Mucosa of rectum (tissue), 2 donors: ENCODE measurements around the gene CAPN7.
"Not testable (repeated sequence)": the region's sequence is repeated elsewhere in the genome, so short reads cannot be mapped to it uniquely, and the experiment has no call there.

Experiments used
- H3K27ac ChIP-seq, 2 donors: one replicate each; pipeline ENCODE4 v1.7.0; 2013; ENCODE audit warnings: inconsistent platforms in 2 of 2, low read depth in 2 of 2, low read length in 2 of 2
- H3K27me3 ChIP-seq, 2 donors: one replicate each; pipeline ENCODE4 v1.7.0; 2013; ENCODE audit warnings: low read length in 2 of 2; ENCODE audit not compliant: control insufficient read depth in 2 of 2, insufficient read depth in 2 of 2
- H3K36me3 ChIP-seq, 2 donors: one replicate each; pipeline ENCODE4 v1.7.0; 2013; ENCODE audit warnings: low read length in 2 of 2; ENCODE audit not compliant: control insufficient read depth in 2 of 2, insufficient read depth in 2 of 2
- H3K4me1 ChIP-seq, 2 donors: one replicate each; pipeline ENCODE4 v1.7.0; 2013; ENCODE audit warnings: low read length in 2 of 2, mild to moderate bottlenecking in 1 of 2; ENCODE audit not compliant: control insufficient read depth in 2 of 2, insufficient read depth in 2 of 2
- H3K4me3 ChIP-seq, 2 donors: one replicate each; pipeline ENCODE4 v1.7.0; 2013; ENCODE audit warnings: low read length in 2 of 2
- H3K9ac ChIP-seq, 2 donors: one replicate each; pipeline ENCODE4 v1.7.0; 2013; ENCODE audit warnings: low read length in 2 of 2, low read depth in 1 of 2, mild to moderate bottlenecking in 1 of 2
- H3K9me3 ChIP-seq, 2 donors: one replicate each; pipeline ENCODE4 v1.7.0; 2013; ENCODE audit warnings: low read length in 2 of 2; ENCODE audit not compliant: control insufficient read depth in 2 of 2
- donor health status: healthy.
- donor health status: Normal muscosa, but diverticular disease.

CAPN7 gene

GRCh38 chr3:15205934-15206661, at the start of gene CAPN7:
Gene CAPN7 (plus strand): TSS chr3:15206246. CDS start chr3:15206496, 250 bp downstream.
- peaks cover 0 to 5% of the 10 kb centered on the region in 2 donors for H3K36me3 ChIP-seq
- H3K4me3 ChIP-seq: peak within 1 kb of the TSS; percentile 89 to 96
- no peaks in the 10 kb centered on the region for H3K27me3 ChIP-seq
- H3K9me3 ChIP-seq: no peaks in the 10 kb centered on the region
- H3K27ac ChIP-seq: peak within 1 kb of the TSS; percentile 97 to 98
- peak within 1 kb of the TSS; percentile 85 to 96 for H3K9ac ChIP-seq
- H3K4me1 ChIP-seq: peaks cover 10 to 15% of the 10 kb centered on the region in 2 donors

GRCh38 chr3:15157441-15157840, 48.6 kb upstream of the CAPN7 start:
- Histone ChIP-seq H3K27me3 (peaks cover 0 to 4% of the 10 kb centered on the region in 2 donors), H3K9me3 (no peaks in the 10 kb centered on the region), H3K9ac (no peak overlapping the region), H3K4me3 (no peak overlapping the region), H3K27ac (no peak overlapping the region), H3K36me3 (no peaks in the 10 kb centered on the region), H3K4me1 (no peaks in the 10 kb centered on the region)

GRCh38 chr3:15159501-15160136, 46.4 kb upstream of the CAPN7 start:
- no peaks in the 10 kb centered on the region for H3K4me1 ChIP-seq
- H3K36me3 ChIP-seq: no peaks in the 10 kb centered on the region
- H3K27me3 ChIP-seq: no peaks in the 10 kb centered on the region
- no peak overlapping the region for H3K9ac ChIP-seq
- no peak overlapping the region for H3K4me3 ChIP-seq
- no peak overlapping the region for H3K27ac ChIP-seq
- H3K9me3 ChIP-seq: no peaks in the 10 kb centered on the region

GRCh38 chr3:15160662-15161061, 45.4 kb upstream of the CAPN7 start:
- no peaks in the 10 kb centered on the region for H3K9me3 ChIP-seq
- no peak overlapping the region for H3K27ac ChIP-seq
- no peaks in the 10 kb centered on the region for H3K27me3 ChIP-seq
- H3K36me3 ChIP-seq: no peaks in the 10 kb centered on the region
- H3K4me3 ChIP-seq: no peak overlapping the region
- no peaks in the 10 kb centered on the region for H3K4me1 ChIP-seq
- no peak overlapping the region for H3K9ac ChIP-seq

- Histone ChIP-seq H3K4me1 (no peaks in the 10 kb centered on the region), H3K4me3 (no peak overlapping the region)
Observed at GRCh38 chr3:15161133-15161532, 44.9 kb upstream of the CAPN7 start.

GRCh38 chr3:15163656-15164055, 42.4 kb upstream of the CAPN7 start:
- H3K9me3 ChIP-seq, H3K9ac ChIP-seq, H3K27me3 ChIP-seq, H3K36me3 ChIP-seq, H3K27ac ChIP-seq, H3K4me3 ChIP-seq, H3K4me1 ChIP-seq: not testable (repeated sequence)

More at GRCh38 chr3:15161133-15161532, 44.9 kb upstream of the CAPN7 start:
- Histone ChIP-seq H3K9me3 (no peaks in the 10 kb centered on the region), H3K27me3 (no peaks in the 10 kb centered on the region), H3K9ac (no peak overlapping the region), H3K36me3 (no peaks in the 10 kb centered on the region), H3K27ac (no peak overlapping the region)

- Histone ChIP-seq H3K27me3 (no peaks in the 10 kb centered on the region), H3K27ac (no peak overlapping the region), H3K9me3 (no peaks in the 10 kb centered on the region), H3K4me3 (no peak overlapping the region), H3K36me3 (no peaks in the 10 kb centered on the region), H3K4me1 (no peaks in the 10 kb centered on the region), H3K9ac (no peak overlapping the region)
Observed at GRCh38 chr3:15164340-15164739, 41.7 kb upstream of the CAPN7 start.

- Histone ChIP-seq H3K4me1 (no peaks in the 10 kb centered on the region), H3K9me3 (no peaks in the 10 kb centered on the region), H3K4me3 (no peak overlapping the region), H3K27ac (no peak overlapping the region), H3K27me3 (no peaks in the 10 kb centered on the region), H3K36me3 (no peaks in the 10 kb centered on the region), H3K9ac (no peak overlapping the region)
Observed at GRCh38 chr3:15165061-15165460, 41.0 kb upstream of the CAPN7 start.

GRCh38 chr3:15166391-15166790, 39.7 kb upstream of the CAPN7 start:
- H3K9me3 ChIP-seq, H3K27ac ChIP-seq, H3K4me3 ChIP-seq, H3K9ac ChIP-seq, H3K27me3 ChIP-seq, H3K4me1 ChIP-seq, H3K36me3 ChIP-seq: not testable (repeated sequence)

GRCh38 chr3:15171096-15171495, 35.0 kb upstream of the CAPN7 start:
- Histone ChIP-seq H3K27ac (no peak overlapping the region), H3K9ac (no peak overlapping the region), H3K4me1 (no peaks in the 10 kb centered on the region), H3K9me3 (no peaks in the 10 kb centered on the region), H3K27me3 (no peaks in the 10 kb centered on the region), H3K4me3 (no peak overlapping the region), H3K36me3 (no peaks in the 10 kb centered on the region)
